ENCODE data around the gene MB.

GRCh38 chr22:35560366-35560765 lies 56.8 kb downstream of the MB start:
- TF ChIP-seq CTCF (IDR thresholded peaks at IDR 0.05) = no peak
- TF ChIP-seq POLR2A (IDR thresholded peaks at IDR 0.05) = no peak

Measured in right lobe of liver (tissue), 4 donors.